GM18520 (cell line): ENCODE data around the gene TRAPPC12.
A peak's percentile ranks its signal among the peaks of the same experiment; 100 is the strongest.
"Not testable (repeated sequence)": the region's sequence is repeated elsewhere in the genome, so short reads cannot be mapped to it uniquely, and the experiment has no call there.

Experiments used
- ATAC-seq: cut with Tn5 transposase; IDR thresholded peaks from one replicate; pipeline ENCODE4 v1.9.1; 2021; ENCODE audit not compliant: unreplicated experiment

TRAPPC12 gene

GRCh38 chr2:3451926-3452671 lies 72.6 kb downstream of the TRAPPC12 start:
- no peak for ATAC-seq

- ATAC-seq, result no peak
Observed at GRCh38 chr2:3453190-3453999, 73.9 kb downstream of the TRAPPC12 start.

GRCh38 chr2:3454005-3454404 lies 74.5 kb downstream of the TRAPPC12 start:
- ATAC-seq, result not testable (repeated sequence)

- ATAC-seq, result no peak
Observed at GRCh38 chr2:3454802-3455201, 75.3 kb downstream of the TRAPPC12 start.

- no peak for ATAC-seq
Observed at GRCh38 chr2:3456125-3456524, 76.6 kb downstream of the TRAPPC12 start.

GRCh38 chr2:3457524-3458395 lies 78.3 kb downstream of the TRAPPC12 start:
- no peak for ATAC-seq

- ATAC-seq, result no peak
Observed at GRCh38 chr2:3458396-3459184, 79.1 kb downstream of the TRAPPC12 start.

- no peak for ATAC-seq
Observed at GRCh38 chr2:3459185-3460015, 79.9 kb downstream of the TRAPPC12 start.

GRCh38 chr2:3460156-3460555 lies 80.7 kb downstream of the TRAPPC12 start:
- ATAC-seq, result no peak

GRCh38 chr2:3460831-3461800 lies 81.6 kb downstream of the TRAPPC12 start:
- ATAC-seq, result no peak

GRCh38 chr2:3461801-3462492 lies 82.5 kb downstream of the TRAPPC12 start:
- ATAC-seq, result peak; percentile 67

- peak; percentile 5 for ATAC-seq
Observed at GRCh38 chr2:3462493-3463104, 83.1 kb downstream of the TRAPPC12 start.

- no peak for ATAC-seq
Observed at GRCh38 chr2:3463186-3463835, 83.8 kb downstream of the TRAPPC12 start.

GRCh38 chr2:3463944-3464343 lies 84.5 kb downstream of the TRAPPC12 start:
- ATAC-seq, result no peak

- ATAC-seq, result no peak
Observed at GRCh38 chr2:3464401-3465005, 85.0 kb downstream of the TRAPPC12 start.

- no peak for ATAC-seq
Observed at GRCh38 chr2:3465328-3465727, 85.8 kb downstream of the TRAPPC12 start.
